ENCODE data around the gene GLIPR2.

DNA sequence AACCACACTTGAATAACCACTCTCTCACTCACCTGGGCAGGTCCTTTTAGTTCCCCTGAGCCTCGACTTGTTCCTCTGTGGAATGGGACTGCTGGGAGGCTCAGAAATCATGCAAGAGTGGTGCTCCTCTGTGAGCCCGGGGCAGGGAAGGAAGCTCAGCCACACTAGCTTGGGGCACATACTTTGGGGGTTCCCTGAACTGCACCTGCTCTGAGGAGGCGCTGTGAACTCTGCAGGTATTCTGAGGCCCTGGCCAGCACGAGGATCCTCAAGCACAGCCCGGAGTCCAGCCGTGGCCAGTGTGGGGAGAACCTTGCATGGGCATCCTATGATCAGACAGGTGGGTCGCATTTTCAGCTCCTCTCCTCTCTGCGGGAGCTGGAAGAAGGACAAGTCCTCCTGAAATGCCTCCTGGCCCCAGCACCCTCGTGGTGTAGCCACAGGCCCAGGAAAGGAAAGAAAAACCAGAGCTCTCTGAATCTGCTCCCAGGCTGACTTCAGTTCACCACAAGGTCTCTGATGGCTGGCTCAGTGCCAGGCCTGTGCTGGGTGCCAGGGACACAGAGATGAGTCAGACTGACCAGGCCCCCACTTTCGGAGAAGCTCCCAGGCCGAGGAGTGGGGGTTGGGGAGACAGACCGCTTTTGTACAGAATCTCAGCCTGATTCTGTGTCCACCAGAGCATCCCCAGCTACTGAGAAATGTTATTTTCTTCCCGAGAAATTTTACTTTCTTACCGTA, 11.9 kb downstream of the GLIPR2 start:
- TF ChIP-seq CTCF (IDR thresholded peaks at IDR 0.05 in 4 of 5, conservative IDR thresholded peaks at IDR 0.05 in 1 of 5) (no peak), POLR2A (IDR thresholded peaks at IDR 0.05) (no peak)
